Measurements from ENCODE around the gene OR8D1.

DNA sequence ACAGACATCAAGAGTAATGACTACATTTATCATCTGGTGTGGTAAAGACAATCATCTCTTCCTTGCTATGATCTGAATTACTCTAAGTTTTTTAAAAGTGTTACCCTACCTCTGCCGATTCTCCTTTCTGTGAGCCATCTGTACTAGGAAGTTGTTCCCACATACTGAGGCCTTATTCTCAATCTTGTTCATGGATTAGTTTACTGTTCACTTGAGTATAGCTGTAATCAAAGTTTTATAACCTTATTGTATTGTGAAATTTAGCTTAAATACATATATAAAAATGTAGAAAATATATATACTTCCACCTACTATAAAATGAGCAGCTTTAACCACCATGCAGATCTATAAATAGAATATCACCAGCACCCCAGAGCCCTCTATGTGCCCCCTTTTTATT lies 8.6 kb upstream of the OR8D1 start:
- TF ChIP-seq POLR2A (IDR thresholded peaks at IDR 0.05) (no peak), CTCF (IDR thresholded peaks at IDR 0.05) (no peak)
